ENCODE results near the gene RNF43.
A peak's percentile ranks its signal among the peaks of the same experiment; 100 is the strongest.

The RNF43 gene

GRCh38 chr17:58417300-58418092, at the start of gene RNF43:
Gene RNF43, minus strand, starts transcription at chr17:58417534. Its CDS starts 1,957 bp downstream, at chr17:58415577.
- DNase-seq = peak; percentile 79

- no peak for DNase-seq
Observed at GRCh38 chr17:58455491-58455890, 38.2 kb upstream of the RNF43 start.

GRCh38 chr17:58452738-58453137, 35.4 kb upstream of the RNF43 start:
- DNase-seq = peak; percentile 17

GRCh38 chr17:58447039-58447975, 30.0 kb upstream of the RNF43 start:
- DNase-seq = peak; percentile 76

- no peak for DNase-seq
Observed at GRCh38 chr17:58446086-58446485, 28.8 kb upstream of the RNF43 start.

- DNase-seq = no peak
Observed at GRCh38 chr17:58436805-58437239, 19.5 kb upstream of the RNF43 start.

- DNase-seq = no peak
Observed at GRCh38 chr17:58436245-58436644, 18.9 kb upstream of the RNF43 start.

- DNase-seq = no peak
Observed at GRCh38 chr17:58432806-58433573, 15.7 kb upstream of the RNF43 start.

GRCh38 chr17:58427807-58428206, 10.5 kb upstream of the RNF43 start:
- DNase-seq = no peak

GRCh38 chr17:58421711-58422110, 4.4 kb upstream of the RNF43 start:
- no peak for DNase-seq

- no peak for DNase-seq
Observed at GRCh38 chr17:58420827-58421226, 3.5 kb upstream of the RNF43 start.

- DNase-seq = no peak
Observed at GRCh38 chr17:58416937-58417299, 416 bp downstream of the RNF43 start.

- no peak for DNase-seq
Observed at GRCh38 chr17:58416396-58416795, 938 bp downstream of the RNF43 start.

GRCh38 chr17:58415371-58416055, 1.8 kb downstream of the RNF43 start:
- DNase-seq = no peak

GRCh38 chr17:58414596-58414997, 2.7 kb downstream of the RNF43 start:
- DNase-seq = no peak

GRCh38 chr17:58413684-58414083, 3.6 kb downstream of the RNF43 start:
- DNase-seq = no peak

- no peak for DNase-seq
Observed at GRCh38 chr17:58412961-58413586, 4.3 kb downstream of the RNF43 start.

GRCh38 chr17:58412064-58412703, 5.2 kb downstream of the RNF43 start:
- no peak for DNase-seq

GRCh38 chr17:58411408-58411894, 5.9 kb downstream of the RNF43 start:
- DNase-seq = peak; percentile 5

GRCh38 chr17:58410714-58411407, 6.5 kb downstream of the RNF43 start:
- DNase-seq = no peak

- no peak for DNase-seq
Observed at GRCh38 chr17:58409432-58409831, 7.9 kb downstream of the RNF43 start.
